GM10266 (cell line): Measurements from ENCODE around the gene IL12A.

Experiments used
- DNase-seq: peaks from one replicate; pipeline ENCODE4 v3.0.0; 2012; ENCODE audit errors: extremely low spot score
- TF ChIP-seq, protein P1 (sequence below): IDR thresholded peaks from 2 replicates; pipeline ENCODE4 v1.5.1; 2012; ENCODE audit warnings: mild to moderate bottlenecking, low read depth; ENCODE audit not compliant: control insufficient read depth, insufficient read depth; ENCODE audit errors: missing control alignments

IL12A gene

DNA sequence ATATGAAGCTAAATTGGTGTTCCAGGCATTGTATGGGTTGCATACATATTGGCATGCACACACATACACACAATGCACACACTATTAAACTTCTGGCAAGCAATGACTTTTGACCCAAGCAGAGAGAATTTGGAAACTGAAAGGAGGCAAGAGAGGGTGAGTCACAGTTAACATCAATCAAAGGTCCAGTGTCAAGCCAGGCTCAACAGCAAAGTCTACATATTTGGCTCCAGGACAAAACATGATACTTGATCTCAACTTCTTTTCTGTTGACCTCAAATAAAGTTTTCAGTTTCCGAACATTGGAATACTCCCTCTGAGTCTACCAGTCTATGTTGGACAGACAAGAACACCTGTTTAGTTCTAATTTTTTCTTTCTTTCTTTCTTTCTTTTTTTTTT, 28.3 kb downstream of the IL12A start:
- TF ChIP-seq, protein P1, sequence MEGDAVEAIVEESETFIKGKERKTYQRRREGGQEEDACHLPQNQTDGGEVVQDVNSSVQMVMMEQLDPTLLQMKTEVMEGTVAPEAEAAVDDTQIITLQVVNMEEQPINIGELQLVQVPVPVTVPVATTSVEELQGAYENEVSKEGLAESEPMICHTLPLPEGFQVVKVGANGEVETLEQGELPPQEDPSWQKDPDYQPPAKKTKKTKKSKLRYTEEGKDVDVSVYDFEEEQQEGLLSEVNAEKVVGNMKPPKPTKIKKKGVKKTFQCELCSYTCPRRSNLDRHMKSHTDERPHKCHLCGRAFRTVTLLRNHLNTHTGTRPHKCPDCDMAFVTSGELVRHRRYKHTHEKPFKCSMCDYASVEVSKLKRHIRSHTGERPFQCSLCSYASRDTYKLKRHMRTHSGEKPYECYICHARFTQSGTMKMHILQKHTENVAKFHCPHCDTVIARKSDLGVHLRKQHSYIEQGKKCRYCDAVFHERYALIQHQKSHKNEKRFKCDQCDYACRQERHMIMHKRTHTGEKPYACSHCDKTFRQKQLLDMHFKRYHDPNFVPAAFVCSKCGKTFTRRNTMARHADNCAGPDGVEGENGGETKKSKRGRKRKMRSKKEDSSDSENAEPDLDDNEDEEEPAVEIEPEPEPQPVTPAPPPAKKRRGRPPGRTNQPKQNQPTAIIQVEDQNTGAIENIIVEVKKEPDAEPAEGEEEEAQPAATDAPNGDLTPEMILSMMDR: no peak
- no peak for DNase-seq

DNA sequence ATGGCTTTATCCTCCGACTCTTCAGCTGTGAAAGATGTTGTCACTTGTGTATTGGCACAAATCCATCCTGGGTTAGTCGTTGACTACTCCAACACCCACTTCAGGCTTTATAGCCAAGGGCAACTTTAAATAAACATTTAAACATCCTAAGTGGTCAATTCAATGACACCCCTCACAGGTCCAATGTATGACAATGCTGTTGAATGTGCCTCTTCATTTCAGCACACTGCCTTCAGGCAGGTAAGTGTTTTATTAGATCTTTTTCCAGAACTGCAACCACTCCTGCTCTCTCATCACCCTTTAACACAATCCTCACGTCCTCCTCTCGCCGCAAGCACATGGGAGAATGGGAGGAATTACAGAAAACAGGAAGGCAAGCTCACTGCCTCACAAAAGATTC, 30.3 kb downstream of the IL12A start:
- TF ChIP-seq, protein P1: no peak

DNA sequence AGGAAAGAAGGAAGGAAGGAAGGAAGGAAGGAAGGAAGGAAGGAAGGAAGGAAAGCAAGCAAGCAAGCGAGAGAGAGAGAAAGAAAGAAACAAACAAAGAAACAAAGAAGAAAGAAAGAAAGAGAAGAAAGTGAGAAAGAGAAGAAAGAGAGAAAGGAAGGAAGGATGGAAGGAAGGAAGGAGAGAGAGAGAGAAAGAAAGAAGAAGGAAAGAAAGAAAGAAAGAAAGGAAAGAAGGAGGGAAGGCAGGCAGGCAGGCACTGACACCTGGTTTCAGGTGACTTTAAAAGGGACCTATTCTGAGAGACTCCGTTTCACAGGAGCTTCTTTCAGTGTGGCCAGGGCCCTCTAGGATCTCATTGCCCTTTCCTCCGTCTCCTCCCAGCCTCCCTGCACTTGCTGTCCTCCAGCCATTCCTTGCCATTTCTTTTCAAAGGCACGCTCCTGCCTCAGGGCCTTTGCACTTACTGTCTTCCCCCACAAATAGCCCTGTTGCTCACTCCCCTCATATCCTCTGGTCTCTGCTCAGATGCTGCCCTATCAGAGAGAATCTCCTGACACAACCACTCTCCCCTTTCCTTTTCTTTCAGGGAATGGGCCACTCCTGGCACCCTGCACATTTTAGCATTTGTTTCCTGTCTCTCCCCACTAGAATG, 31.5 kb downstream of the IL12A start:
- DNase-seq: no peak
- TF ChIP-seq, protein P1: no peak

More for the DNA sequence above, 30.3 kb downstream of the IL12A start:
- no peak for DNase-seq

DNA sequence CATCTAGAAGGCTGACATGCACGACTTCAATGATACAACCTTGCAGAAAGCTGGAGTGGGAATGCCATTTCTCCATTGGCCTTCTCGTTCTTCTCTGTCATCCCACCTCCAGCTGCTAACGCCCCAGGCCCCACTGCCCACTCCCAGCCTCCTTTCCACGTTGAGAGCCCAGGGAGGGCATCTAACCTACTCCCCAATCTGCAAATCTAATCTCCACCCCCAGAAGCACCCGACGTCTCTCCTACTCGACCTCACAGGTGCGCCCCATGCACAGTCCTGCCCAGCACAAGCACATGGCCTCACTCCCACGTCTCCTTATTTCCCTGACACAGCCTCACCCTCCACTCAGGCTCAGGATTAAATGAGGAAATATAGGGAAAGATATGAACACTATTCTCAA, 33.4 kb downstream of the IL12A start:
- TF ChIP-seq, protein P1: no peak
- DNase-seq: no peak

DNA sequence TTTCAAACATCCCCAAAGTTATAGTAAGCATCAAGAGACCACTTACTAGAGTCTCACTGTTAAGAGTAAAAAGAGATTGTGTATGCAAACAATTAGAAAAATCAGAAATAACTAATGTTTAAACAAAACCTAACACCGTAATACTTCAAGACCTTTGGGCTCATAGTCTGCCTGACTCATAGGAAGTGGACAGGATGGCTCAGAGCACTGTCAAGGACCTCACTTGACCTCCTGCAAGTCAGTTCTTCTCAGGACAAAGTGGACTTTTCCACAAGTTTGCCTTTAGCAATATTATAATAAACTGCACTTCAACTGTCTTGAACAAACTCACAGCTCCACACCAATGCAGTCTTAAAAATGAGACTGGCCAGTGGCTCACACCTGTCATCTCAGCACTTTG, 34.8 kb downstream of the IL12A start:
- DNase-seq: no peak

DNA sequence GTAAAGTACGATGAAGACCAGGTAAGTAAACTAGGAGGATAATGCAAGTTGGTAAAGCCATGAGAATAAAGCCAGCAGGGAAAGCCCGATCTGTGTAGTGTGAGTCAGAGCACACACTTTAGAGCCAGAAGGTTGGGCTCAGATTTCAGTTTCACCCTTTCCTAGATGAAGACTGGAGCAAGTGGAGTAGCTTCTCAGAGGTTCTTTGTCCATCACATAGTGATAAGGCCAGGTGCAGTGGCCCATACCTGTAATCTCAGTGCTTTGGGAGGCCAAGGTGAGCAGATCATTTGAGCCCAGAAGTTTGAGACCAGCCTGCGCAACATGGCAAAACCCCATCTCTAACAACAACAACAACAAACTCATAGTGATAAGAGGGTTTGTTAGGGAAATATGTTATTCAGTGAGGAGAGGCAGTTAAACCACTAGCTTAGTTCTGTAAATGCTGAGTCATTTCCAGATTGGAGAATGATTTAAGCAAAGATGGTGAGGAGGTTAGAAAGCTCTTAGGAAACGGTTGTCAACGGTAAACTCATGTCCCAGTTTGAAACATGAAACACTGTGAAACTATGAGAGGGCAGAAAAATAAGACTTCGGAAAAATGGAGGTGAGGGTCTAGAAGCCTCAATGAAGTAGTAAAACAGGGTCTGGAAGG, 39.0 kb downstream of the IL12A start:
- peak; percentile 53 for DNase-seq
- TF ChIP-seq, protein P1: no peak

More for the DNA sequence above, 34.8 kb downstream of the IL12A start:
- TF ChIP-seq, protein P1: no peak

DNA sequence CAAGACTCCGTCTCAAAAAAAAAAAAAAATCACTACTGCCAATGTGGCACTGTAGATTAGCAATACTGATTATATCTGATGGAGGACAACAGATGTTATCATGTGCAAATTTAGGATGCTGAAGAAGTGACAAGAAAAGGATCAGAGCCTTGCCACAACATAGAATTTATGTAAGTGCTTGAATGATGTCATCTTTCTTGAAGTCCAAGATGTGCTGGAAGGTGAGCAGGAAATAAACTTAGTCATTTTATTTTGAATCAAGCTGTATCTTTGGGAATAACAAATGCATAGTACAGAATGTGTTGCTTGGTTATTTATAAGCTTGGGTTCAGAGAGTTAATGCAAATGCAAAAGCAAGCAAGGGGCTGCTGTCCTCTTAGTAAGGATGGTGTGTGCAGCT, 47.1 kb downstream of the IL12A start:
- TF ChIP-seq, protein P1: no peak
- DNase-seq: no peak
